Renal cortical epithelial cell (primary cell): ENCODE data around the gene RIPOR1. TPM values are rescaled to one million over a fixed set of nuclear protein-coding genes. Genes with fewer than 3 reads are reported as not detected.

Experiments used
- DNase-seq: peaks from one replicate; pipeline ENCODE4 v3.0.0-alpha.2; 2011; ENCODE audit warnings: low read depth
- total RNA-seq: library from RNA; depleted of rRNA; stranded (reverse); fragments of >200 nt; gene quantifications from 2 replicates; pipeline ENCODE4 v1.2.3, GENCODE V29; 2014

Gene RIPOR1
- total RNA-seq, 1 donor from 2014 or later = 195 TPM

DNA sequence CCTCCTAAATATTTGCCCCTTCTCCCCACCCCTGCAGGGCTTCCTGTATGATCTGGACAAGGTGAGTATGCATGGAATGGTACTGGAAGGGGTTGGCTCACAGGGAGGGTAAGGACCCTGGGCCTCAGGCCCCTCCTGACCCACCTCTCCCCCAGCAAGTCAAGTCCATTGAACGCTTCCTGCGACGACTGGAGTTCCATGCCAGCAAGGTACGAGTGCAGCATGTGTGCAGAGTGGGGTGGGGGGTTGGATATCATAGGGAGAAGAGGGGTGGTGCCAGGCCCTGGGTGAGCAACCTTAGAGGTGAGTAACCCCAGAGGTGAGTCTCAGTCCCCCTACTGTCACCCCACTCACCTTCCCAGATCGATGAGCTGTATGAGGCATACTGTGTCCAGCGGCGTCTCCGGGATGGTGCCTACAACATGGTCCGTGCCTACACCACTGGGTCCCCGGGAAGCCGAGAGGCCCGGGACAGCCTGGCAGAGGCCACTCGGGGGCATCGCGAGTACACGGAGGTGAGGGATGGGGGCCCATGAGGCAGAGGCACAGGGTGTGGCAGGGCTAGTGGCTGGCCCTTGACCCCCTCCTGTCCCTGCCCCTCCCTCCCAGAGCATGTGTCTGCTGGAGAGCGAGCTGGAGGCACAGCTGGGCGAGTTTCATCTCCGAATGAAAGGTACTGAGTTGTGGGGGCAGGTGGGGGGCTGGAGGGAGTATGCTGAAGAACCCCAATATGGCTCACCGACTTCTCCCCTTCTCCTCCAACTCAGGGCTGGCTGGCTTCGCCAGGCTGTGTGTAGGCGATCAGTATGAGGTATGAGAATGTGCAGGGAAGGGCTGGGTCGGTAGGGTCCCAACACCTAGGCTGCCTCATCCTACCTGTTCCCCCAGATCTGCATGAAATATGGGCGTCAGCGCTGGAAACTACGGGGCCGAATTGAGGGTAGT lies 11.3 kb downstream of the RIPOR1 start:
- DNase-seq = no peak

DNA sequence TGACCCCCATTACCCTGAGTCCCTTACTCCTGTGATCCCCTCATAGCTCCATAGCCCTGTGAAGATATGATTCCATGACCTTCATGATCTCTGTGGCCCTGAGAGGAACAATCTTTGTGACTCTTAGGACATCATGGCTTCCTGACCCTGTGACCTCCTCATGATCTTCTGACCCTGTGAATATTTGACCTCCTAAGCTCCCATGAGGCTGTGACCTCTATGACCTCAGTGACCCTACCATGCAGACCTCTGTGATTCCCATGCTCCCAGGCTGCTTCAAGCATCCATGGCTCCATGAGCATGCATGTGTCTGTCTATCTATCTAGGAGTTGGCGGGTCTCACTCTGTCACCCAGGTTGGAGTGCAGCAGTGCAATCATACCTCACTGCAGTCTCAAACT lies 12.1 kb downstream of the RIPOR1 start:
- no peak for DNase-seq

DNA sequence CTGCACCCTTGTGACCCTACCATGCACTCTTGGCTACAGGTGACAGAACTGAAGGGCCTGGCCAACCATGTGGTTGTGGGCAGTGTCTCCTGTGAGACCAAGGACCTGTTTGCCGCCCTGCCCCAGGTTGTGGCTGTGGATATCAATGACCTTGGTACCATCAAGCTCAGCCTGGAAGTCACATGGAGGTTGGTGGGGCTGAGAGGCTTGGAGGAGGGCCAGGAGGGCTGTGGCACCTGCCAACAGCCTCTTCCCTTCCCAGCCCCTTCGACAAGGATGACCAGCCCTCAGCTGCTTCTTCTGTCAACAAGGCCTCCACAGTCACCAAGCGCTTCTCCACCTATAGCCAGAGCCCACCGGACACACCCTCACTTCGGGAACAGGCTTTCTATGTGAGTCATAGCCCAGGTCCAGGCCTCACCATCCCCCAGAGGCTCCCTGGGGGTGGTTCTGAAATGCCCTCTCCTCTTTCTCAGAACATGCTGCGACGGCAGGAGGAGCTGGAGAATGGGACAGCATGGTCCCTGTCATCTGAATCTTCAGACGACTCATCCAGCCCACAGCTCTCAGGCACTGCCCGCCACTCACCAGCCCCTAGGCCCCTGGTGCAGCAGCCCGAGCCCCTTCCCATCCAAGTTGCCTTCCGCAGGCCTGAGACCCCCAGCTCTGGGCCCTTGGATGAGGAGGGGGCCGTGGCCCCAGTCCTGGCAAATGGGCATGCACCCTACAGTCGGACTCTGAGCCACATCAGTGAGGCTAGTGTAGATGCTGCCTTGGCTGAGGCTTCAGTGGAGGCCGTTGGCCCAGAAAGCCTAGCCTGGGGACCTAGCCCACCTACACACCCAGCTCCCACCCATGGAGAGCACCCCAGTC lies 13.0 kb downstream of the RIPOR1 start:
- DNase-seq = peak; percentile 41

DNA sequence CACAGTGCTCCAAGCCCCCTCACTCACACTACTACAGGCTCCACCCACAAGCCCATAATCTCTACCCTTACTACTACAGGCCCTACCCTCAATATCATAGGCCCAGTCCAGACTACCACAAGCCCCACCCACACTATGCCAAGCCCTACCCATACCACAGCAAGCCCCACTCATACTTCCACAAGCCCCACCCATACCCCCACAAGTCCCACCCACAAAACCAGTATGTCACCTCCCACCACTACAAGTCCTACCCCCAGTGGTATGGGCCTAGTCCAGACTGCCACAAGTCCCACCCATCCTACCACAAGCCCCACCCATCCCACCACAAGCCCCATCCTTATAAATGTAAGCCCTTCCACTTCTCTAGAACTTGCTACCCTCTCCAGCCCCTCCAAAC lies 13.8 kb downstream of the RIPOR1 start:
- DNase-seq = peak; percentile 63

DNA sequence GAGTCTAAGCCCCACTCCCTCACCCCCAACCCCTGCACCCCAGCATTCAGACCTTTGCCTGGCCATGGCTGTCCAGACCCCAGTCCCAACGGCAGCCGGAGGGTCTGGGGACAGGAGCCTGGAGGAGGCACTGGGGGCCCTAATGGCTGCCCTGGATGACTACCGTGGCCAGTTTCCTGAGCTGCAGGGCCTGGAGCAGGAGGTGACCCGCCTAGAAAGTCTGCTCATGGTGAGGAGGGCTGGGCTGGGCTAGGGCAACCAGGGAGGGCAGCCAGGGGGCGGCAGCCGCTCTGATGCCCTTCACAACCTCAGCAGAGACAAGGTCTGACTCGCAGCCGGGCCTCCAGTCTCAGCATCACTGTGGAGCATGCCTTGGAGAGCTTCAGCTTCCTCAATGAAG lies 14.4 kb downstream of the RIPOR1 start:
- DNase-seq = no peak

DNA sequence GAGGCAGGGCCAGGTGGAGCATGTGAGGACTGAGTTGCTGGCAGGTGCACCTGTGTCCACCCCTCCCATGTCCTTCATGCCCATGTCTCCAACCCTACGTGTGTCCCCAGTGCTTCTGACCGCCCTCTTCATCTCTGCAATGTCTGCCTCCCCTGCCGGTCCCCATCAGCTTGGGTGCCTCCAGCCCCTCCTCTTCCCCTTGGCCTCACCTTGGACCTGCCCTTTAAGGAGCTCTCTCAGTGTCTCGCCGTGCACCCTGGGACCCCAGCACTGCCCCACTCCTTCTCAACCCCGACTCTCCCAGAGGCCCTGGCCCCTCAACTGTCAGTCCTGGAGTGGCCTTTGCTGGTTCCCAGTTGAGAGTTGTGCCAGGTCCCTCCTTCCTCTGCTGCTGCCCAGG lies 15.0 kb downstream of the RIPOR1 start:
- no peak for DNase-seq

DNA sequence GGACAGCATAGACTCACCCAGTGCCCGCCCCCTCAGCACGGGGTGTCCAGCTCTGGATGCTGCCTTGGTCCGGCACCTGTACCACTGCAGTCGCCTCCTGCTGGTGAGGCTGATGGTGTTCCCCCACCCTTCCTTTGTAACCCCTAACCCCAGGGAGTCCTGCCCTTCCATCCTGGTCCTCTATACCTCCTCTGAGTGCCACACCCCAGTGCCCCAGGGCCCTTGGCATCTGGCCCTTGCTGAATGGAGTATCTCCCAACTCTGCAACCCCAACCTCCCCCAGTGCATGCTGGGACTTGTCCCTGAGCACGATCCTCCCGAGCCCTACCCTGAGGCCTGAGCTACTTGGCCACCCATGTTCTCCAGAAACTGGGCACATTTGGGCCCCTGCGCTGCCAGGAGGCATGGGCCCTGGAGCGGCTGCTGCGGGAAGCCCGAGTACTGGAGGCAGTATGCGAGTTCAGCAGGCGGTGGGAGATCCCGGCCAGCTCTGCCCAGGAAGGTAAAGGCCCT lies 15.8 kb downstream of the RIPOR1 start:
- no peak for DNase-seq

DNA sequence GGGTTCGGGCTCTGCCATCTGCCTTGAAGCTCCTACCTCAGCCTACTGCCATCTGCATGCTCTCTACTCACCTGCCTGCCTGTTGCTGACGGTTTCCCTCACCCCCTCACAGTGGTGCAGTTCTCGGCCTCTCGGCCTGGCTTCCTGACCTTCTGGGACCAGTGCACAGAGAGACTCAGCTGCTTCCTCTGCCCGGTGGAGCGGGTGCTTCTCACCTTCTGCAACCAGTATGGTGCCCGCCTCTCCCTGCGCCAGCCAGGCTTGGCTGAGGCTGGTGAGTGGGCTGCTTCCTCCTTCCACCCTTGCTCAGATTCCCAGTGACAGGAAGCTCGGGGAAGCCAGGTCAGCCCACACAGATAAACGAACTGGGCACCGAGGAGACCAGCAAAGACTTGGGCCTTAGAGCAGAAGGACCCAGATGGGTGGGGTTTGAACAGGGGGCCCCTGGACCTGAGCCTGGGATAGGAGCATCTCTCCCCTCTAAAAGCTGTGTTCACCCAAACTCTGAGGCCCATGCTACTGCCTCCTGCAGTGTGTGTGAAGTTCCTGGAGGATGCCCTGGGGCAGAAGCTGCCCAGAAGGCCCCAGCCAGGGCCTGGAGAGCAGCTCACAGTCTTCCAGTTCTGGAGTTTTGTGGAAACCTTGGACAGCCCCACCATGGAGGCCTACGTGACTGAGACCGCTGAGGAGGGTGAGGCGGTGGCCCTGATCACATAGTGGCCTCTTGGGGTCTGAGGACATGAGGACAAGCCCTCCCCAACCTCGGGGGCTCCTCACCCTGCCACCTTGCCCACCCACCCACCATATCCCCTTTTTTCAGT lies 16.4 kb downstream of the RIPOR1 start:
- DNase-seq = no peak

DNA sequence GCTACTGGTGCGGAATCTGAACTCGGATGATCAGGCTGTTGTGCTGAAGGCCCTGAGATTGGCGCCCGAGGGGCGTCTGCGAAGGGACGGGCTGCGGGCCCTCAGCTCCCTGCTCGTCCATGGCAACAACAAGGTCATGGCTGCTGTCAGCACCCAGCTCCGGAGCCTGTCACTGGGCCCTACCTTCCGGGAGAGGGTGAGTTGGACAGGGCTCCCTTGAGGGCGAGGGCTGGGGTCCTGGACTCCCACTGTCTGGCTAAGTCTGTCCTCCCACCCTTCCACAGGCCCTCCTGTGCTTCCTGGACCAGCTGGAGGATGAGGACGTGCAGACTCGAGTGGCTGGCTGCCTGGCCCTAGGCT lies 17.0 kb downstream of the RIPOR1 start:
- no peak for DNase-seq

DNA sequence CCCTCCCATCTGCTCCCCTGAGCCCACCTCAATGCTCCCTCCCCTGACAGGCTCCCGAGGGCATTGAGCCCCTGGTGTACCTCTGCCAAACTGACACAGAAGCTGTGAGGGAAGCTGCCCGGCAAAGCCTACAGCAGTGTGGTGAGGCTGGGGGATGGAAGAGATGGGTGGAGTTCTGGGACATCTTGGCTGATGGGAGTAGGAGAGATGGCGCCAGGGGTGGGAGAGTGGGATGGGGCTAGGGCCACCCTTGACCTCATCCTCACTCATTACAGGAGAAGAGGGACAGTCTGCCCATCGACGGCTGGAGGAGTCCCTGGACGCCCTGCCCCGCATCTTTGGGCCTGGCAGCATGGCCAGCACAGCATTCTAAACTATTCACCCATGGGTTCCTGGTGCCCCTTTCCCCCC lies 17.5 kb downstream of the RIPOR1 start:
- DNase-seq = no peak

DNA sequence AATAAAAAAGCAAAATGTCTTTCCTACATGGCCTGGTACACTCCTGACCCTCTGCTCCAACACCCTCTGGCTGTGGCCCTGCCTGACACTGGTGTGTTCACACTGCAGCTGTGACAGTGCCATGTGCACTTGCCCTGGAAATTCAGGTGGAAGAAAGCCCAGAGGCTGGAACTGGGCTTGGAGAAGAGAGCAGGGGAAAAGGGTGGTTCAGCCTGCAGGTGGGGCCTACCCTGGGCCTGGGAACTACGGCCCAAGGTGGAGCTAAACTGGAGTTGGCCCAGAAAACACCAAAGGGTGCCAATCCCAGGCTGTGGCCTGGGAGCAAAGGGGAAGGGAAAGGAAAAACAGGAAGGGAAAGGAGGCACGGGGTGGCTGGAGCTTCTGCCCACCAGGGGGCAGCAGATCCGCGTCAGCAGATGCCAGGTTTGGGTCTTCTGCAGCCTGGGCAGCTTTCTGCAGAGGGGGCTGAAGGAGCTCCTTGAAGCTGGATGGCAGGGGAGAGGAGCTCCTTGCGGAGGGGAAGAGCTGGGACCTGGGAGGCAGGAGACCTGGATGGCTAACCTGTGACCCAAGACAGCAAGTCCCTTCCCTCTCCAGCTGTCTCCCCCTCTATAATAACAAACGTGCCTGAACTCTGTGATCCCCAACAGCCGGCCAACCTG lies 18.3 kb downstream of the RIPOR1 start:
- DNase-seq = peak; percentile 35

DNA sequence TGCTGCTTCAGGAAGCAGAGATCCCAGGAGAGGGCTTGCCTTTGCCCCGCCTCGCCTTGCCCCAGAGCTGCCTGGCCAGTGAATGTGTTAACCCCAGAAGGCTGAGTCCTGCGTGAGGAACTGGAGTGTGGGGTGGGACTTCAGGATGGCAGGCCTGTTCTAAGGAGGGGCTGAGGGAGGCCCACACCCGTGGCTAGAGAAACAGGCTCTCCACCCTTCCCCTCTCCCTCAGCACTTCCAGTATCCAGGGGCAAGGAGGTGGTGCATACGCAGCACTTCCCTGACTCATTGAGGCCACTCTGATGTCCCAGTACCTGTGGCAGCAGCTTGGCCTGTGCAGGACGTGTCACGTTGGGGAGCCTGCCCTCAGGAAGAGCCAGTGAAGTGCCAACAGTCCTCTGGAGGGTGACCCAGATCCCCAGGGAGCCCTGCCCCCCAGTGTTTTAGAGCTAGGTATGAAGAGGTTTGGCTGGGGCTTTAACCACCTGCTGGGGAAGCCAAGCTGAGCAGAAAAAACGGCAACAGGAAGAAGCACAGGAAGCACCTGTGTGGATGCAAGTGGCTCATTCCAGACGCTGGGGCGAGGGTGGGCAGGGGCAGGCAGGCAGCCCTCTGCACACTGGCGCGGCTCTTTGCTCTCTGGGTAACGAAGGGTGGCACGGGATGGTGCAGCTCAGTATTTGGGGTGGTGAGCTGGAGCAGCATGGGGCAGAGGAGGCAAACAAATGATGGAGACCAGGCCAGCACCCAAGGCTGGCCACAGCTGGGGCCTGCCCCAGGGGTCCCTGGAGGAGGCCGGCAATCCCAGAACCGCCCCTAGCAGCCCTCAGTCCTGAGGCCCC lies 19.0 kb downstream of the RIPOR1 start:
- no peak for DNase-seq

DNA sequence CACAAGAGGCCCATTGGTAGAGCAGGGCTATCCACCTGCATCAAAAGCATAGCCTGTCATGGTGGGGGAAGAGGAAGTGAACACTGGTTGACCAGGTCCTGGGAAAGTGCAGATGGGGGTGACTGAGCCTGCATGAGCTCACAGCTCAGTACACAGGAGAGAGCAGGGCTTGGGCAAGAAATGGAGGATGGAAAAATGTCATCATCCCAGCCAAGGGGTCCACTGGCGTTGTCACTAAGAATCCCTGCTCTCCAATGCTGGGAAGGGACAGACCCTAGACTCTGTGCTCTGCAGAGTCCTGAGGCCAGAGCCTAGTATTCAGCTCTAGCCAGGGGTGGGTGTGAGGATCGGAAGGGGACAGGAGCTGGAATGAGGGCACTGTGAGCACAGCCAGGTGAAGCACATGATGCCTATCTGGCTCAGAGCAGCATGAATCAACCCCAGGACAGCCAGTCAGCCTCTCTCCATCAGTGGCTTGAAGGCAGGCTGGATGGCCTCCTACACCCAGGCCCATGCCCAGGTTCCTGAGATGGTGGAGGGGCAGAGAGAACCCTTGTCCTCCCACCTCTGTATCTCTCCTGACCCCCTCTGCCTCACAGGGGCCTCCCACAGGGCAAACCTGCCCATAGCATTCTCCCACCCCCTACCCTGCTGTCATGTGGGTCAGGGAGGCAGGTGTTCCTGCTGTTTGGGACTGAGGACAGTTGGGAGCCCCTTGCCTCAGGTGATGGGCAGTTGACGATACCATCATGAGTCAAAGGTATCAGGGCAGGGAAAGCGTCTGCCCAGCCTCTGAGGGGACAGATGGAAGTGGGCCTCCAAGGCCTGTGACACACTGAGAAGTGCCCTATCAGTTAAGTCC lies 19.9 kb downstream of the RIPOR1 start:
- no peak for DNase-seq

DNA sequence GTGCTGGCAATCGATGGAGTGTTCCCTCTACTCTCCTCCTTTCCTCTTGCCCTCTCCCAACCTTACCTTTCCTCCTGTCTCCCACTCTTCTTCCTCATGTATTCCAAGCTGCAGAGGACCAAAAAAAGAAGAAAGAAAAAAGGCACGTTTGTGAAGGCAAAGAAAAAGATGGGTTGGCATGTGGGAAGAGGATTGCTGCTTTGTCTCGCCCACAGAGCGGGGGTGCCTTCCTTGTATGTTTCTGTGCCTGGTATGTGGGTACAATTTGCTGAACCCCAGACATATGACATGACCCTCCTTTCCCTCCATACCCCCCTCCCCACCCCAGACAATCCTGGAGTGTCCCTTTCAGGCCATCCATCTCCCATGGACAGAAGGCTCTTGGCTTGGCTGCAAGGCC lies 20.6 kb downstream of the RIPOR1 start:
- DNase-seq = no peak

DNA sequence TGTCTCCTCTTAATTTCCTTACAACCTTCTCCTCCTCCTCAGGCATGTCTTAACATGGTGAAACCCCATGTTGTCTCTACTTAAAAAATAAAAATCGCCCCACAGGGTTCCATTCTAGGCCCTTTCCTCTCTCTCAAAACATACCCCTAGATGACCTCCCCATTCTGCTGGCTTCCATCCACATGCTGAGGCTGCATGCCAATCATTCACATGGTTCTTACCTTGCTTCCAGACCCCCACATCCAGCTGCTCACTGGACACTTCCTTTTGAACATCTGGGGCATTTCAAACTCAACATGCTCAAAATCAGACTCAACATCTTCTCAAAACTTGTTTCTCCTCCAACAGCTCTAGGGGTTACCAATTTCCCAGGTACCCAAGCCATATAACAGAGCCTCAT lies 21.3 kb downstream of the RIPOR1 start:
- no peak for DNase-seq

DNA sequence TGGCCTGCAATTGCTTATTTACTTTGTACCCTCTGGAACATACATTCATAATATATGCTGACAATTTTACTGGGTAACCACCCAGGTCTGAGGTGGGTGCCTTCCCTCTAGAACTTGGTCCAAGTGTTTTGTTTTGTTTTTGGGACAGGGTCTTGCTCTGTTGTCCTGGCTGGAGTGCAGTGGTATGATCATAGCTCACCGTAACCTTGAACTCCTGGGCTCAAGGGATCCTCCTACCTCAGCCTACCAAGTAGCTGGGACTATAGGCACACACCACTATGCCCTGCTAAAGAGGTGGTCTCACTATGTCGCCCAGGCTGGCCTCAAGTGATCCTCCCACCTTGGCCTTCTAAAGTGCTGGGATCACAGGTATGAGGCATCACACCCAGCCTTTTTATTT lies 22.5 kb downstream of the RIPOR1 start:
- DNase-seq = no peak

DNA sequence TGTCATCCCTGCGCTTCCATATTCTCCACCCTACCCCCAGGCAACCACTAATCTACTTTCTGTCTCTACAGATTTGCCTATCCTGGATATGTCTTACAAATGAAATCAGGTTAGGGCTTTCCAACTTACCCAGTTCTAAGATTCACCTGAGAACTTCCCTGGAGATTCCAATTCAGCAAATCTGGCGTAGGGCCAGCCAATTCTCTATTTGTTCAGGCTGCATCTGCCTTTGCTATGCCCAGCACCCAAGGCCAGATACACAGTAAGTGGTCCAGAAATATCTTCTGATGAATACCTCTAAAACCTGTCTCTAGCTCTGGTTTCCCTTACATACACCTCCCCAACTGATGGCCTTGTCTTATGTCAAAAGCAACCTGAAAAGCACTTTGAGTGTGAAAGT lies 23.3 kb downstream of the RIPOR1 start:
- DNase-seq = no peak

DNA sequence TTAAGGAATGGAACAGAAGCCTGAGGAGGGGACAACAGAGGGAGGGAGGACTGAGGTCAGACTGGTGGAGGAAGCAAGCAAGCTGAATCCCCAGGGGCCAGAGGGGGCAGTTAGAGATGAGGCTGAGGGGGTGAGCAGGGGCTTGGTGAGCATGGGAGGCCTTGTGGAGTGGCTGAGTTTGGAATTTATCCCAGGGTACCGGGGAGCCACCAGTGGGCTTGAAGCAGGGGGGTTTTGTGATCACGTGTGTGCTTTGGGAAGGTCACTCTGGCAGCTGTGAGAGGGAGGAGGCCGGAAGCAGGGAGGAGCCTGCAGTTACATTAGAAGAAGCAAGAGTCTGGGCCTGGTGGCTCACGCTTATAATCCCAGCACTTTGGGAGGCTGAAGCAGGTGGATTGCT lies 23.8 kb downstream of the RIPOR1 start:
- DNase-seq = no peak

DNA sequence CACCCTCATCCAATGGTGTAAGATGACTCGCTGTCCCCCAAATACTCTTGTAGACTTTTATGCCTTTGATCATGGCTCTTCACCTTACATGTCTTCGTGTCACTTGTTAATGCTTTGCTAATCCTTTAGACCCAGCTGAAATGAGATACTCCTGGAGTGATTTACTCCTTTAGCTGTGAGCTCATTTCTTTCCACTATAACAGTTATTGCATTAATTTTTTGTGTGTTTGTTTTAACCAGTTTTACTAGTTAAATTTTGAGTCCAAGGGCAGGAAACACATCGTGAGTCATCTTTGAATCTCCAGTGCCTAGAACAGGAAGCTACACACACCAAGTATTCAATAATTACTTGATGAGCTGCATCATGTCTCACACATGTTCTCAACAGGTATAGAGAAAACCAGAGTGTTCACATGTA lies 27.2 kb downstream of the RIPOR1 start:
- peak; percentile 62 for DNase-seq
